H1 (cell line): ENCODE measurements around the gene PCNX3. TPM values are rescaled to one million over a fixed set of nuclear protein-coding genes. Genes with fewer than 3 reads are reported as not detected.

Experiments
- CHD1 ChIP-seq: IDR thresholded peaks from 2 replicates; pipeline ENCODE4 v1.6.1; 2012; ENCODE audit warnings: low read depth, low read length, improper control_type of control experiment
- EGR1 ChIP-seq: IDR thresholded peaks from 2 replicates; pipeline ENCODE4 v1.6.1; 2011; ENCODE audit warnings: low read depth, low read length, borderline replicate concordance
- EZH2 ChIP-seq: fragments of 200-600 bp; sonication (generic); IDR thresholded peaks from 2 replicates; pipeline ENCODE4 v1.7.1; 2012; ENCODE audit warnings: low read depth, mild to moderate bottlenecking, moderate library complexity, low read length, inconsistent platforms; ENCODE audit not compliant: severe bottlenecking
- GABPA ChIP-seq: IDR thresholded peaks from 2 replicates; pipeline ENCODE4 v1.6.1; 2011; ENCODE audit warnings: mild to moderate bottlenecking, low read length, moderate library complexity, borderline replicate concordance; ENCODE audit not compliant: insufficient read depth
- JUND ChIP-seq: IDR thresholded peaks from 2 replicates; pipeline ENCODE4 v1.6.1; 2011; ENCODE audit warnings: mild to moderate bottlenecking, improper control_type of control experiment, low read length
- KDM1A ChIP-seq: fragments of 200-600, 300-600 bp; sonication (generic); IDR thresholded peaks from 2 replicates; pipeline ENCODE4 v1.7.1; 2016; ENCODE audit warnings: mild to moderate bottlenecking, low read length, borderline replicate concordance
- MAFK ChIP-seq: IDR thresholded peaks from 2 replicates; pipeline ENCODE4 v1.6.1; 2012; ENCODE audit warnings: low read depth, mild to moderate bottlenecking, improper control_type of control experiment, low read length
- NANOG ChIP-seq: IDR thresholded peaks from 2 replicates; pipeline ENCODE4 v1.6.1; 2011; ENCODE audit warnings: low read length, low read depth, mild to moderate bottlenecking, inconsistent platforms; ENCODE audit not compliant: insufficient read depth, poor library complexity, severe bottlenecking
- NRF1 ChIP-seq: IDR thresholded peaks from 2 replicates; pipeline ENCODE4 v1.6.1; 2011; ENCODE audit warnings: mild to moderate bottlenecking, low read depth, low read length, improper control_type of control experiment
- POLR2AphosphoS5 ChIP-seq: IDR thresholded peaks from 2 replicates; pipeline ENCODE4 v1.6.1; 2011; ENCODE audit warnings: low read depth, low read length
- RAD21 ChIP-seq, 2 experiments: IDR thresholded peaks in 1 of 2; conservative IDR thresholded peaks in 1 of 2; 2 replicates each; pipeline ENCODE4 v1.6.1; 2011; ENCODE audit warnings: low read depth in 2 of 2, low read length in 2 of 2, improper control_type of control experiment in 1 of 2, inconsistent platforms in 1 of 2, mild to moderate bottlenecking in 1 of 2, moderate library complexity in 1 of 2
- RFX5 ChIP-seq: IDR thresholded peaks from 2 replicates; pipeline ENCODE4 v1.6.1; 2011; ENCODE audit warnings: low read depth, low read length, improper control_type of control experiment, borderline replicate concordance
- SIN3A ChIP-seq, 2 experiments: IDR thresholded peaks in 1 of 2; conservative IDR thresholded peaks in 1 of 2; 2 replicates each; pipeline ENCODE4 v1.6.1; 2011 to 2012; ENCODE audit warnings: low read length in 2 of 2, improper control_type of control experiment in 1 of 2, low read depth in 1 of 2, mild to moderate bottlenecking in 1 of 2
- SIRT6 ChIP-seq: IDR thresholded peaks from one replicate; pipeline ENCODE4 v1.7.1; 2012; ENCODE audit warnings: low read length, inconsistent platforms
- SRF ChIP-seq: IDR thresholded peaks from 2 replicates; pipeline ENCODE4 v1.6.1; 2011; ENCODE audit warnings: mild to moderate bottlenecking, low read depth, low read length, moderate library complexity
- TAF7 ChIP-seq: optimal IDR thresholded peaks from 2 replicates; pipeline ENCODE3; 2011; ENCODE audit warnings: low read depth, mild to moderate bottlenecking, inconsistent platforms, low read length, moderate library complexity, borderline replicate concordance
- TBP ChIP-seq: IDR thresholded peaks from 2 replicates; pipeline ENCODE4 v1.6.1; 2011; ENCODE audit warnings: low read depth, low read length, improper control_type of control experiment
- TCF12 ChIP-seq: IDR thresholded peaks from 2 replicates; pipeline ENCODE4 v1.6.1; 2011; ENCODE audit warnings: low read depth, mild to moderate bottlenecking, low read length
- ZNF274 ChIP-seq: IDR thresholded peaks from 2 replicates; pipeline ENCODE4 v1.7.0; 2012; ENCODE audit warnings: low read length, borderline replicate concordance; ENCODE audit errors: extremely low read depth
- polyA plus RNA-seq, 7 experiments: library from polyadenylated mRNA; depleted of rRNA in 3 of 7; stranded (reverse) in 5 of 7; unstranded in 2 of 7; fragments of >200 nt in 5 of 7; fragments of 200-250 nt in 2 of 7; gene quantifications; 1 replicate in 5 of 7; 2 replicates in 1 of 7; 4 replicates in 1 of 7; pipeline versions ENCODE4 v1.2.1 to v1.2.3, GENCODE V29; 2011 to 2013; ENCODE audit warnings: missing spikeins in 2 of 7, mixed read lengths in 2 of 7
- total RNA-seq: library from RNA; stranded (reverse); fragmentation: NEBNext Ultra II Directional; extraction: Animal tissue kit (Norgen Biotek cat#: 25700); gene quantifications from 2 replicates; pipeline ENCODE4 v1.2.1, GENCODE V29; 2021
- TF ChIP-seq, protein P1 (sequence below): IDR thresholded peaks from 2 replicates; pipeline ENCODE4 v1.6.1; 2011; ENCODE audit warnings: low read length, improper control_type of control experiment

The PCNX3 gene
- total and polyA plus RNA-seq, 2 of the 8 experiments (the other 6 are each of a cell fraction or from before 2014, with no cell fraction given), result 27.2 to 38.8 TPM

- no peak for TF ChIP-seq SRF
- TF ChIP-seq GABPA, result peak; percentile 13; the same call in 1 of the 2 replicates
- TF ChIP-seq EGR1, result peak; percentile 79; the same call in 1 of the 2 replicates
- no peak for TF ChIP-seq TCF12
- no peak for TF ChIP-seq CHD1
- peak; percentile 79 for TF ChIP-seq KDM1A
- no peak for TF ChIP-seq TBP
- TF ChIP-seq JUND, result no peak
- TF ChIP-seq, protein P1, sequence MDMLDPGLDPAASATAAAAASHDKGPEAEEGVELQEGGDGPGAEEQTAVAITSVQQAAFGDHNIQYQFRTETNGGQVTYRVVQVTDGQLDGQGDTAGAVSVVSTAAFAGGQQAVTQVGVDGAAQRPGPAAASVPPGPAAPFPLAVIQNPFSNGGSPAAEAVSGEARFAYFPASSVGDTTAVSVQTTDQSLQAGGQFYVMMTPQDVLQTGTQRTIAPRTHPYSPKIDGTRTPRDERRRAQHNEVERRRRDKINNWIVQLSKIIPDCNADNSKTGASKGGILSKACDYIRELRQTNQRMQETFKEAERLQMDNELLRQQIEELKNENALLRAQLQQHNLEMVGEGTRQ, result no peak
- TF ChIP-seq POLR2AphosphoS5, result no peak; the same call in none of the 2 replicates
- no peak for TF ChIP-seq EZH2
- TF ChIP-seq NANOG, result no peak
- TF ChIP-seq RFX5, result no peak
- no peak for TF ChIP-seq MAFK
- TF ChIP-seq SIRT6, result no peak
- no peak for TF ChIP-seq RAD21 (IDR thresholded peaks at IDR 0.05 in 1 of 2, conservative IDR thresholded peaks at IDR 0.05 in 1 of 2; ENCODE audit: low read depth in 2 of 2, low read length in 2 of 2)
- peak; percentile 30 for TF ChIP-seq TAF7
- TF ChIP-seq ZNF274, result no peak
- peak in 1 of 2 experiments; percentile 78; a peak in 2 of 4 replicates for TF ChIP-seq SIN3A (conservative IDR thresholded peaks at IDR 0.05 in 1 of 2, IDR thresholded peaks at IDR 0.05 in 1 of 2; ENCODE audit: low read depth in 1 of 2, low read length in 2 of 2)
- TF ChIP-seq NRF1, result peak; percentile 87
These were observed 37.1 kb downstream of the PCNX3 start (continued) for GRCh38 chr11:65652511-65653228.
